ENCODE data around the gene FIBCD1.

DNA sequence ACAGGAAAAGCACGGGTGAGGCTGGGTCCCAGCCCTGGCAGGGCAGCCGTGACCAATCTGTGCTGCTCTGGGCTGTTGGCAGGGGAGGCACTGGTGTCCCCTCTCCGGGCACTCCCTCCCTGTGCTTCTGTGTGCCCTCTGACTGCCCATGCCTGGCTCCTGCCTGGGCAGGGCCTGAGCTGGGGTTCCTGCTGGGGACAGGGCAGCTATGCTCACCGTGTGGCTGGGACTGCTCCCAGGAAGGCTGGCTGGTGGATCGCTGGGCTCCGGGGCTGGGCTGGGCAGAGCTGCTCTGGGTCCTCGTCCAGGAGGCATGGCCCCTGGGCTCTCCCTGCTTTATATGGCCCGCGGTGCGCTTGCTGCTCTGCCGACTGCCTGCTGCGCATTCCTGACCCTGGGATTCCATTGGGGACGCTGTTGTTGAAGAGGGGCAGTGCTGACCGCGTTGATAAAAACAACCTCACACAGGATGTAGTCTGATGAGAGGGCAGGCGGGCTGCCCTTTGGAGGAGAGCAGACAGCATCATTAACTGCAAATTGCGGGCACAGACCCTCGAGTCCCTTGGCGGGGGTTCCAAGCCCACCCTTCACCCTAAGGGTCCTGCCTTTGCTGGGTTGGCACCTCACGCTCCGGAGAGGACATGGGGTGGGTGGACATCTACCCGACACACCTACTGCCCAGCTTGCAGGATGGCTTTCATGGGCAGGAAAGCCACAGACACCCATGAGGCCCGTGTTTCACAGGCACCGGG lies 43.4 kb downstream of the FIBCD1 start:
- TF ChIP-seq POLR2A (IDR thresholded peaks at IDR 0.05; ENCODE audit: low read depth, low read length) (no peak), POLR2AphosphoS5 (IDR thresholded peaks at IDR 0.05; ENCODE audit: low read depth, low read length) (no peak)
